OCI-LY7 (cell line): Measurements from ENCODE around the gene RSPH3. TPM values are rescaled to one million over a fixed set of nuclear protein-coding genes. Genes with fewer than 3 reads are reported as not detected.

Experiments used
- BruUV-seq: library from RNA; stranded (reverse); fragments of 400-500 nt; replicated peaks from 2 replicates; lab custom pipeline; 2021; lab: Mats Ljungman, UMichigan
- CTCF ChIA-PET: fragments of 300-600 bp; sonication (Branson Sonifier 250); formaldehyde crosslinking; loops from one replicate; lab custom pipeline; 2022; ENCODE audit warnings: antibody characterized with exemption; ENCODE audit not compliant: unreplicated experiment; lab: Charles Lee
- POLR2A ChIA-PET: fragments of 300-600 bp; sonication (Branson Sonifier 250); formaldehyde crosslinking; loops from one replicate; lab custom pipeline; 2022; ENCODE audit warnings: antibody characterized with exemption; lab: Charles Lee
- DNase-seq: peaks from one replicate; pipeline ENCODE4 v3.0.0-alpha.2; 2015; ENCODE audit warnings: low spot score
- H2AFZ ChIP-seq: fragments of 200-600 bp; sonication (generic), shearing (Covaris generic); 2 replicates; pipeline ENCODE4 v1.6.1; 2014; ENCODE audit warnings: mild to moderate bottlenecking, antibody characterized with exemption, low read length, moderate library complexity
- H3K27ac ChIP-seq: fragments of 200-600 bp; sonication (generic); 2 replicates; pipeline ENCODE4 v1.5.1; 2014; ENCODE audit warnings: mixed run types, low read depth, mild to moderate bottlenecking, moderate library complexity, low read length, inconsistent platforms; ENCODE audit not compliant: poor library complexity, severe bottlenecking
- H3K36me3 ChIP-seq: fragments of 200-600 bp; sonication (generic); 2 replicates; pipeline ENCODE4 v1.6.1; 2014; ENCODE audit warnings: mild to moderate bottlenecking, antibody characterized with exemption, low read length, moderate library complexity, mixed read lengths; ENCODE audit not compliant: insufficient read depth
- H3K4me1 ChIP-seq: fragments of 200-600 bp; sonication (generic); 2 replicates; pipeline ENCODE4 v1.5.1; 2014; ENCODE audit warnings: mild to moderate bottlenecking, low read length; ENCODE audit not compliant: insufficient read depth, poor library complexity, severe bottlenecking
- H3K4me2 ChIP-seq: fragments of 200-600 bp; sonication (generic); 2 replicates; pipeline ENCODE4 v1.6.1; 2014; ENCODE audit warnings: mild to moderate bottlenecking, low read length
- H3K4me3 ChIP-seq: fragments of 200-600 bp; sonication (generic); 2 replicates; pipeline ENCODE4 v1.5.1; 2014; ENCODE audit warnings: mild to moderate bottlenecking, low read depth, low read length; ENCODE audit not compliant: poor library complexity, severe bottlenecking
- H3K79me2 ChIP-seq: fragments of 200-600 bp; sonication (generic); 2 replicates; pipeline ENCODE4 v1.6.1; 2016; ENCODE audit warnings: low read depth, mild to moderate bottlenecking, low read length, moderate library complexity, mixed read lengths; ENCODE audit not compliant: insufficient read depth
- H3K9me2 ChIP-seq: fragments of 200-600 bp; sonication (generic); 2 replicates; pipeline ENCODE4 v1.6.1; 2016; ENCODE audit warnings: mild to moderate bottlenecking, low read length, mixed read lengths; ENCODE audit not compliant: insufficient read depth
- H3K9me3 ChIP-seq: fragments of 200-600 bp; sonication (generic); 2 replicates; pipeline ENCODE4 v1.6.1; 2014; ENCODE audit warnings: mild to moderate bottlenecking, mixed run types, low read length, mixed read lengths
- H4K20me1 ChIP-seq: fragments of 200-600 bp; sonication (generic); 2 replicates; pipeline ENCODE4 v1.6.1; 2014; ENCODE audit warnings: mild to moderate bottlenecking, antibody characterized with exemption, low read length, moderate library complexity, mixed read lengths; ENCODE audit not compliant: insufficient read depth
- EZH2phosphoT487 ChIP-seq: fragments of 200-600 bp; sonication (generic); IDR thresholded peaks from 2 replicates; pipeline ENCODE4 v1.6.1; 2018; ENCODE audit warnings: low read depth, borderline replicate concordance, mild to moderate bottlenecking, mixed run types, antibody characterized with exemption, low read length, moderate library complexity, mixed read lengths
- intact Hi-C: fragments of 100-400 bp; cut with micrococcal nuclease; formaldehyde crosslinking; loops from one replicate; pipeline ENCODE4 v1.10.0; 2022; ENCODE audit not compliant: unreplicated experiment
- small RNA-seq: library from RNA; depleted of rRNA; stranded (forward); fragments of <200 nt; gene quantifications from one replicate; pipeline ENCODE3, GENCODE V24; 2014
- total RNA-seq, 2 experiments: library from RNA; depleted of rRNA in 1 of 2; stranded (reverse); fragments of >200 nt in 1 of 2; shearing (Covaris generic) in 1 of 2; gene quantifications; 2 replicates each; pipeline ENCODE4 v1.2.3, GENCODE V29; 2014 to 2022
- TF ChIP-seq, protein P1 (sequence below): fragments of 200-600 bp; sonication (generic); conservative IDR thresholded peaks from 2 replicates; pipeline ENCODE4 v1.5.1; 2014; ENCODE audit warnings: mild to moderate bottlenecking, antibody characterized with exemption, low read length, moderate library complexity, mixed read lengths

The RSPH3 gene
- total RNA-seq, 2 experiments from 2014 or later: 2.7 to 6.5 TPM

GRCh38 chr6:158924499-158925455 is 75.2 kb downstream of the RSPH3 start:
- H3K4me1 ChIP-seq: peaks cover 31% of the 10 kb centered on the region
- intact Hi-C loops: no loop called here
- ChIA-PET CTCF (no interaction called here), POLR2A (interaction anchor here (0.7 to 1.7 kb wide), 5 partner anchors 13 to 29 kb away, joined by 3 to 5 read pairs (median 4); no protein-coding TSS in a partner anchor)
- no peak overlapping the region for H3K4me3 ChIP-seq
- no peaks in the 10 kb centered on the region for H3K9me2 ChIP-seq
- H3K27ac ChIP-seq: no peak overlapping the region
- no peak for DNase-seq
- no TSS peak for BruUV-seq
- no peak overlapping the region for H3K4me2 ChIP-seq
- no peaks in the 10 kb centered on the region for H3K9me3 ChIP-seq
- H4K20me1 ChIP-seq: no peaks in the 10 kb centered on the region
- H2AFZ ChIP-seq: no peak overlapping the region
- H3K36me3 ChIP-seq: no peaks in the 10 kb centered on the region
- no peaks in the 10 kb centered on the region for H3K79me2 ChIP-seq
- TF ChIP-seq, protein P1, sequence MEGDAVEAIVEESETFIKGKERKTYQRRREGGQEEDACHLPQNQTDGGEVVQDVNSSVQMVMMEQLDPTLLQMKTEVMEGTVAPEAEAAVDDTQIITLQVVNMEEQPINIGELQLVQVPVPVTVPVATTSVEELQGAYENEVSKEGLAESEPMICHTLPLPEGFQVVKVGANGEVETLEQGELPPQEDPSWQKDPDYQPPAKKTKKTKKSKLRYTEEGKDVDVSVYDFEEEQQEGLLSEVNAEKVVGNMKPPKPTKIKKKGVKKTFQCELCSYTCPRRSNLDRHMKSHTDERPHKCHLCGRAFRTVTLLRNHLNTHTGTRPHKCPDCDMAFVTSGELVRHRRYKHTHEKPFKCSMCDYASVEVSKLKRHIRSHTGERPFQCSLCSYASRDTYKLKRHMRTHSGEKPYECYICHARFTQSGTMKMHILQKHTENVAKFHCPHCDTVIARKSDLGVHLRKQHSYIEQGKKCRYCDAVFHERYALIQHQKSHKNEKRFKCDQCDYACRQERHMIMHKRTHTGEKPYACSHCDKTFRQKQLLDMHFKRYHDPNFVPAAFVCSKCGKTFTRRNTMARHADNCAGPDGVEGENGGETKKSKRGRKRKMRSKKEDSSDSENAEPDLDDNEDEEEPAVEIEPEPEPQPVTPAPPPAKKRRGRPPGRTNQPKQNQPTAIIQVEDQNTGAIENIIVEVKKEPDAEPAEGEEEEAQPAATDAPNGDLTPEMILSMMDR: no peak

- intact Hi-C loops: no loop called here
- no peak overlapping the region for H3K4me3 ChIP-seq
- H3K27ac ChIP-seq: no peak overlapping the region
- no peaks in the 10 kb centered on the region for H3K36me3 ChIP-seq
- peaks cover 31% of the 10 kb centered on the region for H3K4me1 ChIP-seq
- no peaks in the 10 kb centered on the region for H3K9me3 ChIP-seq
- H3K79me2 ChIP-seq: no peaks in the 10 kb centered on the region
- H4K20me1 ChIP-seq: no peaks in the 10 kb centered on the region
- ChIA-PET POLR2A (interaction anchor here (0.7 to 1.7 kb wide), 5 partner anchors 12 to 401 kb away, joined by 3 to 5 read pairs (median 4); no protein-coding TSS in a partner anchor), CTCF (no interaction called here)
- DNase-seq: no peak
- TF ChIP-seq EZH2phosphoT487: no peak
- TF ChIP-seq, protein P1: no peak
- no peak overlapping the region for H2AFZ ChIP-seq
- H3K9me2 ChIP-seq: no peaks in the 10 kb centered on the region
- BruUV-seq: no TSS peak
- H3K4me2 ChIP-seq: no peak overlapping the region
Observed at GRCh38 chr6:158923805-158924498, 76.0 kb downstream of the RSPH3 start.

Small RNA genes lying within 50 kb of the gene (small RNA-seq; reads per million reads assigned to genes)
- gene RNU6-293P: not detected

Other genes with a start within 250 kb of the RSPH3 start
- 268 and 360 TPM in 2 replicates for gene EZR, start 180.8 kb downstream of the RSPH3 start, total RNA-seq (2014; rRNA removed; shearing (Covaris generic))
- gene EZR, start 180.8 kb downstream of the RSPH3 start, total RNA-seq (2022): 415 and 440 TPM in 2 replicates
- 25.4 and 30.7 TPM in 2 replicates for gene TAGAP, start 44.8 kb upstream of the RSPH3 start, total RNA-seq (2014; rRNA removed; shearing (Covaris generic))
- 22.7 and 23.6 TPM in 2 replicates for gene TAGAP, start 44.8 kb upstream of the RSPH3 start, total RNA-seq (2022)
- gene FNDC1, start 169.2 kb upstream of the RSPH3 start, total RNA-seq (2014; rRNA removed; shearing (Covaris generic)): 0.16 and 0.46 TPM in 2 replicates
- 16.4 and 19.9 TPM in 2 replicates for gene FNDC1, start 169.2 kb upstream of the RSPH3 start, total RNA-seq (2022)